Uterus (tissue), 2 donors: ENCODE data around the gene PRKAR1B.

Experiments
- POLR2A ChIP-seq, 2 donors: fragments of 450-650 bp; IDR thresholded peaks; one replicate each; pipeline ENCODE4 v1.6.1; 2016; ENCODE audit warnings: antibody characterized with exemption in 2 of 2, mild to moderate bottlenecking in 1 of 2, moderate library complexity in 1 of 2
- TF ChIP-seq, protein P1 (sequence below), 4 experiments: fragments of 200-600 bp in 2 of 4; fragments of 450-650 bp in 2 of 4; sonication (generic) in 2 of 4; IDR thresholded peaks; one replicate each; pipeline ENCODE4 v1.5.1; 2016 to 2019; ENCODE audit warnings: antibody characterized with exemption in 4 of 4, mild to moderate bottlenecking in 2 of 4, moderate library complexity in 1 of 4

GRCh38 chr7:776381-776780, 49.3 kb upstream of the PRKAR1B start:
- TF ChIP-seq, protein P1, sequence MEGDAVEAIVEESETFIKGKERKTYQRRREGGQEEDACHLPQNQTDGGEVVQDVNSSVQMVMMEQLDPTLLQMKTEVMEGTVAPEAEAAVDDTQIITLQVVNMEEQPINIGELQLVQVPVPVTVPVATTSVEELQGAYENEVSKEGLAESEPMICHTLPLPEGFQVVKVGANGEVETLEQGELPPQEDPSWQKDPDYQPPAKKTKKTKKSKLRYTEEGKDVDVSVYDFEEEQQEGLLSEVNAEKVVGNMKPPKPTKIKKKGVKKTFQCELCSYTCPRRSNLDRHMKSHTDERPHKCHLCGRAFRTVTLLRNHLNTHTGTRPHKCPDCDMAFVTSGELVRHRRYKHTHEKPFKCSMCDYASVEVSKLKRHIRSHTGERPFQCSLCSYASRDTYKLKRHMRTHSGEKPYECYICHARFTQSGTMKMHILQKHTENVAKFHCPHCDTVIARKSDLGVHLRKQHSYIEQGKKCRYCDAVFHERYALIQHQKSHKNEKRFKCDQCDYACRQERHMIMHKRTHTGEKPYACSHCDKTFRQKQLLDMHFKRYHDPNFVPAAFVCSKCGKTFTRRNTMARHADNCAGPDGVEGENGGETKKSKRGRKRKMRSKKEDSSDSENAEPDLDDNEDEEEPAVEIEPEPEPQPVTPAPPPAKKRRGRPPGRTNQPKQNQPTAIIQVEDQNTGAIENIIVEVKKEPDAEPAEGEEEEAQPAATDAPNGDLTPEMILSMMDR (IDR thresholded peaks at IDR 0.05), result no peak
- TF ChIP-seq POLR2A (IDR thresholded peaks at IDR 0.05), result no peak
